Tibial nerve (tissue), 4 donors: ENCODE measurements around the gene DENND1A. TPM values are rescaled to one million over a fixed set of nuclear protein-coding genes. Genes with fewer than 3 reads are reported as not detected.

ENCODE experiments used
- DNase-seq, 2 donors: peaks; one replicate each; pipeline ENCODE4 v3.0.0-alpha.2; 2019; ENCODE audit warnings: low spot score in 2 of 2
- H3K27ac ChIP-seq, 4 donors: fragments of 200-600 bp; sonication (generic) in 3 of 4; one replicate each; pipeline ENCODE4 v1.5.1; 2017 to 2019; ENCODE audit warnings: mild to moderate bottlenecking in 1 of 4
- H3K27me3 ChIP-seq, 2 donors: fragments of 200-600 bp; sonication (generic) in 1 of 2; one replicate each; pipeline versions ENCODE4 v1.5.1 to v1.6.0; 2017 to 2019
- H3K36me3 ChIP-seq, 3 donors: fragments of 200-600 bp; sonication (generic); one replicate each; pipeline ENCODE4 v1.5.1; 2018 to 2019
- H3K4me1 ChIP-seq, 4 donors: fragments of 200-600 bp; sonication (generic) in 3 of 4; one replicate each; pipeline ENCODE4 v1.5.1; 2017 to 2019
- H3K4me3 ChIP-seq, 4 donors: fragments of 200-600 bp; sonication (generic) in 3 of 4; one replicate each; pipeline ENCODE4 v1.5.1; 2017 to 2019; ENCODE audit warnings: mild to moderate bottlenecking in 1 of 4, moderate library complexity in 1 of 4
- H3K9me3 ChIP-seq, 4 donors: fragments of 200-600 bp; sonication (generic) in 3 of 4; one replicate each; pipeline ENCODE4 v1.5.1; 2017 to 2019
- EP300 ChIP-seq, 2 donors: sonication (generic); formaldehyde crosslinking; IDR thresholded peaks; one replicate each; pipeline ENCODE4 v1.6.1; 2017; ENCODE audit warnings: antibody characterized with exemption in 2 of 2, mild to moderate bottlenecking in 1 of 2
- POLR2A ChIP-seq, 2 donors: fragments of 450-650 bp; IDR thresholded peaks; one replicate each; pipeline ENCODE4 v1.6.1; 2017; ENCODE audit warnings: antibody characterized with exemption in 2 of 2, mild to moderate bottlenecking in 2 of 2, moderate library complexity in 2 of 2
- WGBS, 2 donors: methylation state at CpG; one replicate each; pipeline ENCODE4 v1.1.5; 2018; 5-methylcytosine and 5-hydroxymethylcytosine counted together
- total RNA-seq, 4 donors: library from RNA; depleted of rRNA; stranded (reverse); fragments of >200 nt; gene quantifications; one replicate each; pipeline ENCODE4 v1.1.0, GENCODE V29; 2016
- TF ChIP-seq, protein P1 (sequence below), 5 experiments: fragments of 200-600 bp in 3 of 5; fragments of 450-650 bp in 2 of 5; sonication (generic) in 3 of 5; IDR thresholded peaks; one replicate each; pipeline ENCODE4 v1.5.1; 2016 to 2019; ENCODE audit warnings: antibody characterized with exemption in 5 of 5, mild to moderate bottlenecking in 3 of 5, moderate library complexity in 2 of 5

The DENND1A gene
- total RNA-seq, 4 donors from 2014 or later = 17.5 to 34.8 (median 20.1) TPM

DNA sequence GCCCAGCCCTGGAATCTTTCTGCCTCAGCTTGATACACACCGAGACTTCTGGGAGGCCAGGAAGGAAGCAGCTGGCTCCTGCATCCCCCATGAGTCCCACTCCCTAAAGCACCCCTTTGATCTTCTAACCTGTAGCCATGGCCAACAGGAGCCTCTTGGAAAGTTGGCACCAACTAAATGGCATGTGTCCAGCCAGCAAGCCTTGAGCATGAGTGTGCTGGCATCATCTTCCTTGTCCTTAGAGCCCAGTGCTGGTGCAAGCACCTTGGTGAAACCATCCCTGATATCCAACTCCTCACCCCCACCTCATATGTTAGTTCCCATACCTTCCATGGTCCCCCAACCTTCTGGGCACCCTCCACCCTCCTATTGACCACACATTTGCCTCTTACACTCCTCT is 443.5 kb downstream of the DENND1A start:
- Histone ChIP-seq H3K9me3 (no peaks in the 10 kb centered on the region), H3K36me3 (peaks cover 0 to 5% (median 0%) of the 10 kb centered on the region in 3 donors), H3K27ac (no peak overlapping the region), H3K4me1 (no peaks in the 10 kb centered on the region), H3K4me3 (no peak overlapping the region), H3K27me3 (no peaks in the 10 kb centered on the region)
- WGBS, 2 donors = 88 to 89% methylated on average over 1 of the region's 1 CpG
- TF ChIP-seq EP300 (IDR thresholded peaks at IDR 0.05) (no peak), POLR2A (IDR thresholded peaks at IDR 0.05) (no peak)
- TF ChIP-seq, protein P1, sequence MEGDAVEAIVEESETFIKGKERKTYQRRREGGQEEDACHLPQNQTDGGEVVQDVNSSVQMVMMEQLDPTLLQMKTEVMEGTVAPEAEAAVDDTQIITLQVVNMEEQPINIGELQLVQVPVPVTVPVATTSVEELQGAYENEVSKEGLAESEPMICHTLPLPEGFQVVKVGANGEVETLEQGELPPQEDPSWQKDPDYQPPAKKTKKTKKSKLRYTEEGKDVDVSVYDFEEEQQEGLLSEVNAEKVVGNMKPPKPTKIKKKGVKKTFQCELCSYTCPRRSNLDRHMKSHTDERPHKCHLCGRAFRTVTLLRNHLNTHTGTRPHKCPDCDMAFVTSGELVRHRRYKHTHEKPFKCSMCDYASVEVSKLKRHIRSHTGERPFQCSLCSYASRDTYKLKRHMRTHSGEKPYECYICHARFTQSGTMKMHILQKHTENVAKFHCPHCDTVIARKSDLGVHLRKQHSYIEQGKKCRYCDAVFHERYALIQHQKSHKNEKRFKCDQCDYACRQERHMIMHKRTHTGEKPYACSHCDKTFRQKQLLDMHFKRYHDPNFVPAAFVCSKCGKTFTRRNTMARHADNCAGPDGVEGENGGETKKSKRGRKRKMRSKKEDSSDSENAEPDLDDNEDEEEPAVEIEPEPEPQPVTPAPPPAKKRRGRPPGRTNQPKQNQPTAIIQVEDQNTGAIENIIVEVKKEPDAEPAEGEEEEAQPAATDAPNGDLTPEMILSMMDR (IDR thresholded peaks at IDR 0.05) = no peak
- no peak for DNase-seq

DNA sequence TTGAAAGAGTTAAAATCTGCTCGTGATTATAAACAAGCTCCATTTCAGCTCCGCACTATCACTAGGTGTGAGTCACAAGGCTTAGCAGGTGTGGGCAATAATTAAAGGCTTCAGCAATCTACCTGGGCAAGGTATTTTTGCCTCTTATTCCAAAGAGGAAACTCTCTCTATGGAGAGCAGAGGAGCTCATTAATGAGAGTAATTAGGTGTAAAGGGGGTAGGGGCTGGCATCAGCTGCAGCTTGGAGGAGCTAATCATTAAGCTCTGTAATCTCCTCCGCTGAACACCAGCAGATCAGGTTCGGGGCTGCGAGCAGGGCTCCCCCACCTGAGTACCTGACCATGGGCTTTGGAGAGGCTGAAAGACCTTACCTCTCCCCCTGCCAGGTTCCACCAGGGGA is 444.7 kb downstream of the DENND1A start:
- TF ChIP-seq, protein P1 (IDR thresholded peaks at IDR 0.05) = no peak
- TF ChIP-seq EP300 (IDR thresholded peaks at IDR 0.05) = no peak
- TF ChIP-seq POLR2A (IDR thresholded peaks at IDR 0.05) = no peak
- H3K27ac ChIP-seq = no peak overlapping the region
- H3K36me3 ChIP-seq = peaks cover 0 to 5% (median 0%) of the 10 kb centered on the region in 3 donors
- H3K4me3 ChIP-seq = no peak overlapping the region
- H3K27me3 ChIP-seq = no peaks in the 10 kb centered on the region
- 74 to 78% methylated on average over 5 of the region's 5 CpGs for WGBS, 2 donors
- H3K4me1 ChIP-seq = no peaks in the 10 kb centered on the region
- H3K9me3 ChIP-seq = no peaks in the 10 kb centered on the region
- DNase-seq = no peak

DNA sequence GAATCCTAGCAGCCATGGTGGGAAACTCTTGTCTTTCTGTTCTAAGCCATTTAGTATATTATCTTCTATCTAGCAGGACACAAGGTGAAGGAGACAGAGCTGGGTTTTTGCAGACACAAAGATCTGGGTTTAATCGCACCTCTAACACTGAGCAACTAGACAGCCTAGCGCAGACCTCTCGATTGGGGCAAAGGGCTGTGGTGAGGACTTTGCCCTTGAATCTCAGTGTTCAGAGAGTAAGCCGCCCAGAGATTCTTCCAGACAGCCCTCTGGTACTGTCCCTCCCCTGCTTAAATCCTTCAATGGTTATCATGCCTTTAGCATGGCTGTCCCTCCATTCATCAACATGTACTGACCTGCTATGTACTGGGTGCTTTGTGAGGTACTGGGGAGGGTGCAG is 445.8 kb downstream of the DENND1A start:
- H3K27ac ChIP-seq = no peak overlapping the region
- H3K27me3 ChIP-seq = no peaks in the 10 kb centered on the region
- peaks cover 0 to 5% (median 0%) of the 10 kb centered on the region in 3 donors for H3K36me3 ChIP-seq
- 93 to 95% methylated on average over 4 of the region's 4 CpGs for WGBS, 2 donors
- no peak for DNase-seq
- no peaks in the 10 kb centered on the region for H3K9me3 ChIP-seq
- H3K4me3 ChIP-seq = no peak overlapping the region
- H3K4me1 ChIP-seq = no peaks in the 10 kb centered on the region
- TF ChIP-seq, protein P1 (IDR thresholded peaks at IDR 0.05) = no peak
- TF ChIP-seq EP300 (IDR thresholded peaks at IDR 0.05) = no peak
- TF ChIP-seq POLR2A (IDR thresholded peaks at IDR 0.05) = no peak

DNA sequence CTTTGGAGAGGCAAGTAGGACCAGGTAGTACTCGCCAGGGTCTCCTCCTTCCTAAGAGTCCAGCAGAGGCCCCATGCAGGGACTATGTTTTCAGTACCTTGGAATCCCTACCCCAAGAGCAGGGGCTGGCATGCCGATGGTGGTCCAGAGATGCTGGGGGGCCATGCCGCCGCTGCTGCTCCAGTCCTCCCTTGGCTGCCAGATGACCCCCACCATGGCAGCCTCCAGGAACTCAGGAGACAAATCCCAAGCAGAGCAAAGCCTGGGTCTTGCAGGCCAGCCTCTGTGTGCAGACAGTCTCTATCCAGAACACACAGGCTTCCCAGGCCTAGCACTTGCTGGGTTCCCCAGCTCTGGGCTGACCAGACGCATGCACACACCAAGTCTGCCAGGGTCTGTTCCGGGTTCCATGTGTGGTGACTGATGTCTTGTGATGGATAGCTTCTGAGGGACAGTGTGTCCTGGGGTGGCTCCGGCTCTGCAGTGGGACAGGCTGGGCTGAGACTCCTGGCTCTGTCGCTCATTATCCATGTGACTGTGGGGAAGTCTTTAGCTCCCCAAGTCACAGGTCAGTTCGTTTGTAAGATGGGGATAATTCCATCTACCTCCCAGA is 446.6 kb downstream of the DENND1A start:
- H3K4me3 ChIP-seq = no peak overlapping the region
- H3K9me3 ChIP-seq = no peaks in the 10 kb centered on the region
- 89 to 93% methylated on average over 6 to 7 of the region's 9 CpGs for WGBS, 2 donors
- no peaks in the 10 kb centered on the region for H3K4me1 ChIP-seq
- no peak for DNase-seq
- H3K36me3 ChIP-seq = peaks cover 0 to 5% (median 0%) of the 10 kb centered on the region in 3 donors
- TF ChIP-seq POLR2A (IDR thresholded peaks at IDR 0.05) = no peak
- TF ChIP-seq, protein P1 (IDR thresholded peaks at IDR 0.05) = no peak
- TF ChIP-seq EP300 (IDR thresholded peaks at IDR 0.05) = no peak
- no peak overlapping the region for H3K27ac ChIP-seq
- H3K27me3 ChIP-seq = no peaks in the 10 kb centered on the region

DNA sequence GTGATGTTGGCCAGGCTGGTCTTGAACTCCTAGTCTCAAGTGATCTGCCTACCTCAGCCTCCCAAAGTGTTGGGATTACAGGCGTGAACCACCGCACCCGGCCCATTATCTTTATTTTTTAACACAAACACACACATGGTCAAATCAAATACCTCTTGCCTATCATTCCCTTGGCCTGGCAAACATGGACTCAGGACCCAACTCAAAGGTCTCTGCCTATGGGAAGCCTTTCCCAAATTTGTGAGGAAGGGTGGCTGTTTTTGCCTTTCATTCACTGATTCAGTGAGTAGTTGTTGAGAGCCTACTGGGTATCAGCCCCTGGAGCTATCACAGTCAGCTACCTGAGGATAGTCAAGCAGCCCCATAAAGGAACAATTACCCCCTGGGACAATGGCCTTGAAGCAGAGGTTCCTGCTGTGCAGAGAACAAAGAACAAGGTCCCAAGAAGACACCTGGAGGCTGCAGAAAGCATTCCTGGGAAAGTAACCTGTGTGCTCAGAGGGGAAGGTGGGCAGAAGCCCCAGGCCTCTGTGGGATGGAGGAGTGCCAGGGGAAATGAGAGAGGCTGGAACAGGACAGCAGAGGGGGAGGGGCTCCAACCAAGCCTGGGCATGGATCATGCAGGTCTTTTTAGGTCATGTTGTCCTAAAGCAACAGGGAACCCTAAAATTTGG is 447.5 kb downstream of the DENND1A start:
- DNase-seq = no peak
- Histone ChIP-seq H3K4me3 (no peak overlapping the region), H3K27me3 (no peaks in the 10 kb centered on the region), H3K4me1 (no peaks in the 10 kb centered on the region), H3K27ac (no peak overlapping the region), H3K36me3 (peaks cover 0 to 5% (median 0%) of the 10 kb centered on the region in 3 donors), H3K9me3 (no peaks in the 10 kb centered on the region)
- WGBS, 2 donors = 93 to 94% methylated on average over 3 of the region's 3 CpGs
- TF ChIP-seq, protein P1 (IDR thresholded peaks at IDR 0.05) = no peak
- no peak for TF ChIP-seq POLR2A (IDR thresholded peaks at IDR 0.05)
- TF ChIP-seq EP300 (IDR thresholded peaks at IDR 0.05) = no peak
